Left renal pelvis (tissue), 4 donors: ENCODE measurements around the gene CCDC146. TPM values are rescaled to one million over a fixed set of nuclear protein-coding genes. Genes with fewer than 3 reads are reported as not detected.
"Not testable (repeated sequence)": the region's sequence is repeated elsewhere in the genome, so short reads cannot be mapped to it uniquely, and the experiment has no call there.

Source experiments
- DNase-seq, 4 donors: peaks; one replicate each; pipeline ENCODE4 v3.0.0-alpha.2; 2013; ENCODE audit warnings: low read depth in 4 of 4, low spot score in 3 of 4
- polyA plus RNA-seq, 4 donors: library from polyadenylated mRNA; unstranded; fragments of 120-200 nt; gene quantifications; one replicate each; pipeline ENCODE4 v1.2.1, GENCODE V29; 2013; ENCODE audit not compliant: insufficient read length in 4 of 4

The CCDC146 gene
- polyA plus RNA-seq, 4 donors: 17.5 to 31.1 (median 23.2) TPM

DNA sequence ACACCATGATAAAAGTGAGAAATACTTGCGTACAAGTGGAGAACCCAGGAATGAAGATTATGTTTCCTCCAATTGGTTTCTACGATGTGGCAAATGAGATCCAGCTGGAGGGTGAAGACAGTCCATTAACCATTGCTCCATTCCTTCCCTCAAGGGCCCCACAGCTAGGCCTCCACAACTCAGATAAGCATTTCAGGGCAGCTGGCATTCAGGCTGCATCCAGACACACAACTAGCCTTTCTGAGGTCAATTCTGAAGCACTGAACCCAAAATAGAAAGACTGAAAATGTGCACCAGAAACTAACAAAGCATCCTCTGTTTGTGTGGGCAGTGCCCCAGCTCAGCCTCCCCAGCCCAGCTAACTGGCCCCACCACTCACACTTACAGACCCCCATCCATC lies 198.9 kb downstream of the CCDC146 start:
- no peak for DNase-seq

DNA sequence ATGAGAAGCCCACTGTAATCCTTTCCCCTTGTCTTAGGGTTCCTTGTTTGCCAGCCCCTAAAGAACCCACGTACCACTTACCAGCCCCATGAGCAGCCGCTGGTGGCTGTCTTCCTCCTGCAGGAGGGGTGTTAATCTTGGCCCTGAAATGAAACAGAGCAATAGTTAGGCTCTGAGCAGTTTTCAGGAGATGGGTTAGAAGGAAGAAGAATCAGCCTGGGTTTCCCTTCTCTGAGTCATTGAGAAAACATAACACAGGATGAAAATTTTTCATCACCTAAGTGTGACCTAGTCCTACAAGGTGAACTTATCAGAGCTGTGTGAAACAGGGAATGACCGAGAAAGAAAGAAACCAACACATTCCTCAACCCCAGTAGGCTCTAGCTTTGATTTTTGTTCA lies 203.7 kb downstream of the CCDC146 start:
- no peak for DNase-seq

DNA sequence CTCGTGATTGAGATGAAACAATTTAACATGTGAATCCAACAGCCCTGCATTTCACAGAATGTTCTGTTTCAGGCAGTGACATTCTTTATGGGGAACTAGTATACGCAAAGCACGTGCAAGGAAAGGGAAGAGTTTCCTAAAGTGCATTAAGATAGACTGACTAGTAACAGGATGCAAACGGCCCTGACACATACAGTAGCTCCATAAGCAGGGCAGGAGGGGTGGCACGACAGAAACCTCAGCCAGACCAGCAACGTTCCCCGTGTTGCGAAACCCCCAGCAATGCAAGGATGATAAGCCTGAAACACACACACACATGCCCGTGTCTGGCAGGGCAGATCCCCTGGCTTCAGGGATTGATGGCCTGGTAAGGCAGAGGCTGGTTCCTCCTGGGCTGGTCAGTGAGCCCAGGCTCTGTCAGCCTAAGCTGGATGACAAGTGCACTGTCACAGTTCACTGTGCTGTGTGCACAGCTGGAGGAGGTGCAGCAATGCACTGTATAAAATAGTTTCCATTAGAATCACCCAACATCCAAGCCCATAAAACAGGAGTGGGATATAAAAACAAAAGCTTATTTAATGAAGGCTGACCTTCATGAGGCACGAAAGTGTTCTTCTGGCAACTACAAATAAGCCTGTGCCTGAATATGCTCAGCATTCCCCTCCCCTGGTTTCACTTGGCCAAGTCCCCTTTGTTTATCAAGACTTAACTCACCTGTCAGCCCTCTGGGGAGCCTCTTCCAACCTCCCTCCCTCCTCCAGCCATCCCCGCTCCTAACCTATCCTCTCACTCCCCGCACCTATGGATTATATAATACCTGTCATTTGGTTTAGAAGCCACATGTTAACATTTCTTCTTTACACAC lies 204.9 kb downstream of the CCDC146 start:
- no peak for DNase-seq

DNA sequence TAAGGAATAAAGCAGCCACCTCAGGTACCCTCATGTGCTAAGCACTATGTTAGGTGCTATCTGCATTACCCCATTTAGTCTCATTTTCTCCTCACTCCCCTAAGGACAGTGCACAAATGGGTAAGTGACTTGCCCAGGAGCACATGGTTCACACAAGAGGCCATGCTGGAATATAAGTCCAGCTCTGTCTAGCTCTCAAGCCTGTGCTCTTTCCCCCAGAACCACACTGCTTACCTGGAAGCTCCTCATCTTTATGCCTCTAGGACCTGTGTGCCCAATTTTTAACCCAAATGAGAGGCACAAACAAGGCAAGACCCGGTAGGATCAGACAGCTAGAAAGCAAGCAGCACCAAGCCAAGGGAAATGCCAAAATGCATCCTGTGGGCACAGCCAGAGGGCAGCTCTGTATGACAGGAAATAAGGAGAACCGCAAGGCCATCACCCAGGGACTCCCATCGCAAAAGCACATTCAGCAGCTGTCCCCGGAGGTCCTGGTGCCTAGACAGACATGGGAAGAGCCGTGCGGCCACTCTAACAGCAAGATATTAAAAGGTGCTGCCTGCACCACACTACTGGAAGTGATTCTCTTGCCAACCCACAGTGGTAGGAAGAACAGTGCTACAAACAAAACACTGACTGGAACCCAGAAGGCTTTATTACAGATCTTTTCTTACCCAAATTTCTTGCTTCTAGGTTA lies 205.7 kb downstream of the CCDC146 start:
- DNase-seq: no peak

DNA sequence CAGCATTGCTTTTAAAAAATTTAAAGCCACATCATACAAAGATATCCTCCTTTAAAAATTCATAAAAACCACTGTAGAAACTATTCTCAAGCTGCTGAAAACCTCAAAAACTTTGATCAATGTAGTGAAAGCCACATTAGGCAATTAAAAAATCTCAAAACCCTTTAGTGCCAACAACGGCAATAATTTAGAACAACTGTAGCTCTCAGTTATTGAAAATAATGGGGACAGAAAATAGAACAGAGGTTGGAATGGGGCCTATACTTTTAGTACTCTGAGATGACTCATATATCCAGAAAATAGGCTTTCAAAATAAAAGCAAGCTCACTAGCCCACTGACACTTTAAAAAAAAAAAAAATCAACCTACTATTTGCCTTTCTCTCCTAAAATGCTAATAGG lies 206.3 kb downstream of the CCDC146 start:
- no peak for DNase-seq

DNA sequence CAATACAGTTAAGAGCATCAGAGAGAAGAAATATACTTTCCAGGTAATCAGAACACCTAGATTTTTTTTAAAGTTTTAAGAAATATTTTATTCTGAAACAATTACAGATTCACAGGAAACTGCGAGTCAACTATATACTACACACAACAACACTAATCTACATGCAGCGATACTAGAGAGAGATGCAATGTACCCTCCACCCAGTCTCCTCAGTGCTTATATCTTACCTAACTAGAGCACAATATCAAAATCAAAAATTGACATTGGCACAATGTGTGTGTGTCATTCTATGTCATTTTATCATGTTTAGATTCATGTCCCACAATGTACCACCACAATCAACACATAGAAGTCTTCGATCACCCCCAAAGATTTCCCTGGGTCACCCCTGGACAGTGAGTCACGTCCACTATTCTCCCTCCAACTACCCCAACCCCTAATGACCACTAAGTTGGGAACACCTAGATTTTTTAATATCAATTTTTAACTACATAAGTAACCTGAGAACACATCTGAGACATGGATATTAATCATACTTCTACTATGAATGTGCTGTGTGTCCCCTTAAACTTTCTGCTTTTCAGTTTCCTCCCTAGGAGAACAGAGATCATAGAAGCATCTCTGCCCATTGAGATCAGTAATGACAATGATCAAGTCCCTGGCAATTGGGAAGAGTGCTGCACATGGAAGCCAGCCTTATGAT lies 207.2 kb downstream of the CCDC146 start:
- no peak for DNase-seq

DNA sequence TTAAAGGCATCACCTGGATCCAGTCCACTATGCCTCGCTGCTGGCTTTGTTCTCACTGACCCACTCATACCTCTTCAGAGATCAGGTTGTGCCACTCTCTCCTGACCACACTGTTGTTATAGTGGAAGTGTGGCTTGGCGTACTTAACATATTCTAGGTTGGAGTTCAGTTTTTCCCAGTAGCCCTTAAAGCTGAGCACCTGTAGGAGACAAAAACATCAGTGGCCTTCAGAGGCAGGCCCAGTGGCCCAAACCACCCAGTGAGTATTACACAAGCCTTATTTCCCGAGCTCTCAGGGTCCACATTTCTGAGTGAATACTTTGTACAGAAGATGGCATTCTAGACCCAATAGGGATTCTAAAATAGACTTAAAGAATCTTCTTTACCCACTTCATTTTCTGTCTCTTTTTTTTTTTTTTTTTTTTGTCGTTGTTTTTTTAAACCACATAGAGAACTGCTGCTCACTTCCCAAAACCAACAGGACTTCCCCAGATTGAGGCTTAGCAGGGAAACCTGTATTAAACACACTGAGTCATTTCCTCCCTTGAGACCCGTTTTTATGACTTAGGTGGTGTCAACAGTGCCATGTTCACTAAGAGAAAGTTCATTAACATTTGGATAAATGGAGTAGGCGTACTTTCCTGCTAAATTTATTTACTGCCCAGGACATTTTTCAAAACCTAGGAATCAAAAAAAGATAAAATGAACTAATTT lies 207.9 kb downstream of the CCDC146 start:
- DNase-seq: no peak

DNA sequence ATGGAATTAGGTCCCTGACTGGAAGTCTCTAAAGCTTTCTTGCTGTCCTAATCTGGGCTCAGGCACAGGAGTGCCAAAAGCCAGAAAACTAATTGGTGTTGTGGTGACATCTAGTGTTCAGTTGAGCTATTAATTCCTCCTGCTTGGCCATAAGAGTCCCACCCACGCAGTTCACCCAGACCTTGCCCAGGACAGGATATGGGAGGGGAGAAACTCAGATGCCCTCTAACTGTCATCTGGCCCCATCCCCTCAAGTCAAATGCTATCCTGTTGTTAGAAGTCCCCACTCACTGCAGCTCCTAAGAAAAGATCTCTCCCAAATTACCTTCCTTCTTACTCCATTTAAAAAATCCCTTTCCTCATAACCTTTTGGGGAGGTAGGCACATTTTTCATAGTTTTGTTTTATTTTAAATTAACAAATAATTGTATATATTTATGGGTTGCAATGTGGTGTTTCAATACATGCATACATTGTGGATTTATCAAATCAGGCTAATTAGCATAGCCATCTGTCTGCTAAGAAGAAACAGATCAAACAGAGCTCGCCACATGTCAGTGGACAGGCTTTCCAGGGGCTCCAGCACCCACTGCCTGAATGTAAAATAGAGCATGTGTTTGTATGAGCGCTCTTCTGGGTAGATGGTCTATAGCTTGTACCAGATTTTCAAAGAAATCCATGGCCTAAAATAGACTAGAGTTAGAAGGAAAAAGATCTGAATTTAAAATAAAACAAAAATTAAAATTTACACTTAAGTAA lies 209.7 kb downstream of the CCDC146 start:
- peak; percentile 61 to 77 (median 68) for DNase-seq

DNA sequence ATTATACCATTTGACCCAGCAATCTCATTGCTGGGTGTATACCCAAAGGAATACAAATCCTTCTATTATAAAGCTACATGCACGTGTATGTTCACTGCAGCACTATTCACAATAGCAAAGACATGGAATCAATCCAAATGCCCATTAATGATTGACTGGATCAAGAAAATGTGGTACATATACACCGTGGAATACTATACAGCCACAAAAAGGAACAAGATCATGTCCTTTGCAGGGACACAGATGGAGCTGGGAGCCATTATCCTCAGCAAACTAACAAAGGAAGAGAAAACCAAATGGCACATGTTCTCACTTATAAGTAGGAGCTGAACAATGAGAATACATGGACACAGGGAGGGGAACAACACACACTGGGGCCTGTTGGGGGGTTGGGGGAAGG lies 211.6 kb downstream of the CCDC146 start:
- DNase-seq: not testable (repeated sequence)

DNA sequence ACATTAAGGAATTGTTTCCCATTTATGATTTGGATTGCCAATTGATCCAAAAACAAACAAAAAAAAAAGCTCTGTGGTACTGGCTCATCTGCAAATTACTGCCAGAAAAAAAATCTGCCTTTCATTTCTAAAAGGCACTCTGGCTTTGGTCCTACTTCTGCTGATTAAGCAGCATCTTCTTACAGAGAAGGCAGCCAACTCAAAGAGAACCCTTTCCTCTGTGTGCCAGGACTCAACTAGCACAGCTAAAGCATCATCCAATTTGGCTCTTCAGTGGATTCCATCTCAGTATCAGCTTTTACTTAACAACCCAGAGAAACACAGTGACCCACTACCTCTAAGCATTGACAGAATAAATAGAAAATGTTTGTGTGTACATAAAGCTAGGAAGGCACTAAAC lies 213.2 kb downstream of the CCDC146 start:
- no peak for DNase-seq

DNA sequence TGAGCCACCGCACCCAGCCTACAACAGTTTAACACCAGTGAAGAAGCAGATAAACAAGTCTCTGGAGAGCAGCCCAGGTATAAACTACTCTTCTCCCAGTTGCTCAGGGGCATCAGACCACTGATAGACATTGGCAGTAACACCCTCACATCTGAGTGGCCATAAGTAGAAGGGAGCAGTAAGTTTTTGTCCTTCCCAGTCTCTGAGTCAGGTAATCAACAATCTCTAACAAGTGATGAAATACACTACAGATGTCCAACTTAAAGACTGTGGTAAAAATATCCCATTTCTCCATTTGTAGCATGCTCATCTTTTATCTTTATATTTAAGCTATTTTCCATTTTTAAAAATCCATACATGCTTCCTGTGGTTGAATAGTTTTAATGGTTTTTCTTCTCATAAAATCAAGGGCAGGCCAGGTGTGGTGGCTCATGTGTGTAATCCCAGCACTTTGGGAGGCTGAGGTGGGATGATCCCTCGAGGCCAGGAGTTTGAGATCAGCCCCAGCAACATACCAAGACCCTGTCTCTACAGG lies 215.1 kb downstream of the CCDC146 start:
- DNase-seq: no peak

DNA sequence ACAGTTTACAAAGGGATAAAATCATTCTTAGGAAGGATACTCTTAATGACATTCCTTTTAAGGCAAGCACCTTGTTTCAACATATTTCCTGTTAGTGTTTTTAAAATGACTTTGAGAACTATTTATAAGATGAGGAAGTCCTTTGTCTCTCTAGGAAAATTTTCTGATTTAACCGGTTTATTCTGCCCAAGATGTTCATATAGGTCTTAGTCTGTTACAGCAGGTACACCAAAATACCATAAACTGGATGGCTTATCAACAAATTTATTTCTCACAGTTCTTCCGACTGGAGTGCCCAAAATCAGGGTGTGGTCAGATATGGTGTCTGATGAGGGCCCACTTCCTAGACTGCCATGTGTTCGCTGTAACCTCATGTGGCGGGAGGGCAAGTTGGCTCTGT lies 215.8 kb downstream of the CCDC146 start:
- DNase-seq: no peak

DNA sequence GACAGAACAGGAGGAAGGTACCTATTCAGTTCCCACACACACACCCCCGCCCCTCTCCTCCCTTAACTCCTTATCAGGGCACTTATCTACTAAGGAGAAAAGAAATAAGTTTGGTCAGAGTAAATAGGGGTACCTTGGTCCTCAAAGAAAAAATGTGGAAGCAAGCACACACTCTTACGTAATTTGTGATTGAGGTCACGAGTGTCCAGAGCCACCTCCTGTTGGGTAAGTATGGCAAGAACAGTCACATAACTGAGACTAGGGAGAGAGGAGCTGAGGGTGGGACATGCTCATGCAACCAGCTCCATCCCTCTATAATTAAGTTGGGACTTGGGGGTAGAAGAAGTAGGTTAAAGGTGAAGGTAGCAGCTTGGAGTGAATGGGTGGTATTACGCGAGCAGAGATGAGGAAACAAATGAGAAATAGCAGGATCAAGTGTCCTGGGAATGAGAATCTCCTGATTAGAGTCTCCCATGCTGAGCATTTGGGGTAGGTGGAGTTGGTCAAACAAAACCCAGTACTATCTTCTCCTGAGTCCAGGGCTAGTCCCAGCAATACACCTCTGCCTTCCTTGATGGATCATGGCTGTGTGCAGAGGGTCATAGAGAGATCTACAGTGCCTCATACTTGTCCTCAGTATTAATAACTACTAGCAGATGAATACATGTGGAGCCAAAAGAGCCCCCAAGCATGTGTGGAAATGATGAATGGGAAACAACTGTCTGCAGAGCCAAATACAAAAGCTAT lies 216.6 kb downstream of the CCDC146 start:
- DNase-seq: no peak

DNA sequence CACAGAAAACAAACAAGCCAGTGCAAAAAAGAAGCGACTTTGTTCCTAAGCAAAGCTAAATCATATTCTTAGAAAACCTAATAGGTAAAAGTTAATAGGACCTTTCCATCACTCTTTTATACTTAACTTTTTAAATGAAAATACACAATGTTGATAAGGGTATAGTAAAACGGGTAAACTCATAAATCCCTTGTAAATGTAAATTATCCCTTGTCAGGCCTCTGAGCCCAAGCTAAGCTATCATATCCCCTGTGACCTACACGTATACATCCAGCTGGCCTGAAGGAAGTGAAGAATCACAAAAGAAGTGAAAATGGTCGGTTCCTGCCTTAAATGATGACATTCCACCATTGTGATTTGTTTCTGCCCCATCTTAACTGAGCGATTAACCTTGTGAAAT lies 217.3 kb downstream of the CCDC146 start:
- DNase-seq: no peak

Other genes with a start within 250 kb of the CCDC146 start
- not detected for gene SPDYE17, start 90.3 kb upstream of the CCDC146 start, polyA plus RNA-seq
- gene SPDYE18, start 60.1 kb upstream of the CCDC146 start, polyA plus RNA-seq: 1 to 10 TPM in 1 of 4 donors, under 1 TPM in 3; 0.56 to 1.6 (median 0.69) TPM
- gene FGL2, start 77.2 kb downstream of the CCDC146 start, polyA plus RNA-seq: 100 to 1,000 TPM in 1 of 4 donors, 10 to 100 TPM in 3; 18.5 to 104 (median 52.0) TPM